Thyroid gland (tissue), 4 donors: ENCODE results near the gene JAK3. TPM values are rescaled to one million over a fixed set of nuclear protein-coding genes. Genes with fewer than 3 reads are reported as not detected.
A peak's percentile ranks its signal among the peaks of the same experiment; 100 is the strongest.

Experiments used
- DNase-seq, 2 donors: peaks; one replicate each; pipeline ENCODE4 v3.0.0-alpha.2; 2019
- H3K27ac ChIP-seq, 3 donors: fragments of 200-600 bp; sonication (generic); 1 replicate in 2 of 3; 2 replicates in 1 of 3; pipeline ENCODE4 v1.5.1; 2016 to 2019; ENCODE audit warnings: mild to moderate bottlenecking in 1 of 3, moderate library complexity in 1 of 3
- H3K27me3 ChIP-seq: fragments of 200-600 bp; sonication (generic); one replicate; pipeline ENCODE4 v1.5.1; 2019
- H3K36me3 ChIP-seq, 2 donors: fragments of 200-600 bp; sonication (generic); one replicate each; pipeline ENCODE4 v1.5.1; 2016 to 2019
- H3K4me1 ChIP-seq, 2 donors: fragments of 200-600 bp; sonication (generic); one replicate each; pipeline ENCODE4 v1.5.1; 2017 to 2019
- H3K4me3 ChIP-seq, 3 donors: fragments of 200-600 bp; sonication (generic); replicated peaks in 1 of 3; 1 replicate in 2 of 3; 2 replicates in 1 of 3; pipeline ENCODE4 v1.5.1; 2016; ENCODE audit warnings: mild to moderate bottlenecking in 1 of 3
- H3K9me3 ChIP-seq: fragments of 200-600 bp; sonication (generic); one replicate; pipeline ENCODE4 v1.5.1; 2017
- CTCF ChIP-seq, 6 experiments: fragments of 200-600 bp in 3 of 6; fragments of 450-650 bp in 3 of 6; sonication (generic) in 3 of 6; IDR thresholded peaks; one replicate each; pipeline ENCODE4 v1.5.1; 2016 to 2019; ENCODE audit warnings: antibody characterized with exemption in 6 of 6, mild to moderate bottlenecking in 2 of 6, inconsistent platforms in 1 of 6, moderate library complexity in 1 of 6
- POLR2A ChIP-seq, 2 donors: fragments of 450-650 bp; IDR thresholded peaks; one replicate each; pipeline ENCODE4 v1.6.1; 2017; ENCODE audit warnings: antibody characterized with exemption in 2 of 2, mild to moderate bottlenecking in 2 of 2, moderate library complexity in 1 of 2
- WGBS, 2 donors: methylation state at CpG; one replicate each; pipeline ENCODE4 v1.1.5; 2017; 5-methylcytosine and 5-hydroxymethylcytosine counted together
- intact Hi-C: fragments of 100-400 bp; cut with DNase I; formaldehyde crosslinking; loops from one replicate; pipeline ENCODE4 v1.15.1; 2023
- total RNA-seq, 4 donors: library from RNA; depleted of rRNA; stranded (reverse); fragments of >200 nt; gene quantifications; one replicate each; pipeline ENCODE4 v1.2.3, GENCODE V29; 2016

Gene JAK3
- total RNA-seq, 4 donors from 2014 or later: 1.8 to 12.3 (median 5.2) TPM

DNA sequence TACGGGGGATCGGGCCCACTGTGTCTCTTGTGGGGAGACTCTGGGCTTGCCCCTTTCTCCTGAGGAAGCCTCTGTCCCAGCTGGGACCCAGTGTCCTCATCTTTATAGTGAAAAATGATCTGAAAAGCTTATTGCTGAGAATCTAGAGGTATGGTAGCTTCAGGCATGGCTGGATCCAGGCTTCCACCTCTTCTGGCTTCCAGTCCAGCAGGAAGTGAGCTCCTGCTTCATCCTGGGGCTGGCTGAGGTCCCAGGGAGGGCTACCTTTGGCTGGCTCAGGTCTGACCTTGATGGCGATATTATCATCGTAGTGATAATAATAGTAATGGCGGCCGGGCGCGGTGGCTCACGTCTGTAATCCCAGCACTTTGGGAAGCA, 27.0 kb upstream of the JAK3 start:
- H3K4me3 ChIP-seq: no peak overlapping the region
- no peaks in the 10 kb centered on the region for H3K36me3 ChIP-seq
- TF ChIP-seq POLR2A (IDR thresholded peaks at IDR 0.05) (no peak), CTCF (IDR thresholded peaks at IDR 0.05) (no peak)
- H3K27ac ChIP-seq: no peak overlapping the region
- H3K27me3 ChIP-seq: peaks cover 4% of the 10 kb centered on the region
- no peaks in the 10 kb centered on the region for H3K9me3 ChIP-seq
- peaks cover 15 to 17% of the 10 kb centered on the region in 2 donors for H3K4me1 ChIP-seq
- DNase-seq: no peak
- intact Hi-C loops: no loop called here
- 89% methylated on average over 9 of the region's 9 CpGs for WGBS, 2 donors

GRCh38 chr19:17873786-17874757, 26.3 kb upstream of the JAK3 start:
- H3K27me3 ChIP-seq: peaks cover 4% of the 10 kb centered on the region
- intact Hi-C loops: no loop called here
- no peaks in the 10 kb centered on the region for H3K36me3 ChIP-seq
- no peaks in the 10 kb centered on the region for H3K9me3 ChIP-seq
- TF ChIP-seq CTCF (IDR thresholded peaks at IDR 0.05): no peak
- no peak for TF ChIP-seq POLR2A (IDR thresholded peaks at IDR 0.05)
- H3K27ac ChIP-seq: no peak overlapping the region
- peaks cover 15 to 17% of the 10 kb centered on the region in 2 donors for H3K4me1 ChIP-seq
- 23 to 29% methylated on average over 18 to 29 of the region's 63 CpGs for WGBS, 2 donors
- DNase-seq: peak; percentile 41 to 52
- peak overlapping the region in 1 of 3 donors; percentile 17 for H3K4me3 ChIP-seq

DNA sequence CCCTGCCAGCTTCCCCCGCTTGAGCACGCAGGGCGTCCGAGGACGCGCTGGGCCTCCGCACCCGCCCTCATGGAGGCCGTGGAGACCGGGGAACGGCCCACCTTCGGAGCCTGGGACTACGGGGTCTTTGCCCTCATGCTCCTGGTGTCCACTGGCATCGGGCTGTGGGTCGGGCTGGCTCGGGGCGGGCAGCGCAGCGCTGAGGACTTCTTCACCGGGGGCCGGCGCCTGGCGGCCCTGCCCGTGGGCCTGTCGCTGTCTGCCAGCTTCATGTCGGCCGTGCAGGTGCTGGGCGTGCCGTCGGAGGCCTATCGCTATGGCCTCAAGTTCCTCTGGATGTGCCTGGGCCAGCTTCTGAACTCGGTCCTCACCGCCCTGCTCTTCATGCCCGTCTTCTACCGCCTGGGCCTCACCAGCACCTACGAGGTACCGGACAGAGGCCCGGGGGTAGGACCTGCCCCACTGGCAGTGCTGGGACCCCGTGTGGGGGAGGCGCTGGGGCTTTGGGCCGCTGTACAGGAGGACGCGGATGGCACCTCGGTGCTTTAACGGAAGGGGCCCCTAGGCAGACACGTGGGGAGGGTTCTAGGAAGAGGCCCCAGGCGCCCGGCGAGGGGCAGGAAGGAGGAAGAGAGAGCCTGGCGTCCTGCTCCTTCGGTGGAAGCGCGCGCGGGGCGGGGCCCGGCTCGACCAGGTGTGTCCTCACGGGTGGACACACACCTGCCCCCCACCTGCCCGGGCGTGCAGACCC, 24.6 kb upstream of the JAK3 start:
- no peak for DNase-seq
- intact Hi-C loops: no loop called here
- Histone ChIP-seq H3K27ac (peak overlapping the region in 1 of 3 donors; percentile 24), H3K36me3 (no peaks in the 10 kb centered on the region), H3K4me1 (peaks cover 17 to 19% of the 10 kb centered on the region in 2 donors), H3K9me3 (no peaks in the 10 kb centered on the region), H3K4me3 (peak overlapping the region in 1 of 3 donors; percentile 10), H3K27me3 (peaks cover 4% of the 10 kb centered on the region)
- TF ChIP-seq CTCF (IDR thresholded peaks at IDR 0.05) (no peak), POLR2A (IDR thresholded peaks at IDR 0.05) (no peak)
- 9 to 23% methylated on average over 16 to 20 of the region's 61 CpGs for WGBS, 2 donors

DNA sequence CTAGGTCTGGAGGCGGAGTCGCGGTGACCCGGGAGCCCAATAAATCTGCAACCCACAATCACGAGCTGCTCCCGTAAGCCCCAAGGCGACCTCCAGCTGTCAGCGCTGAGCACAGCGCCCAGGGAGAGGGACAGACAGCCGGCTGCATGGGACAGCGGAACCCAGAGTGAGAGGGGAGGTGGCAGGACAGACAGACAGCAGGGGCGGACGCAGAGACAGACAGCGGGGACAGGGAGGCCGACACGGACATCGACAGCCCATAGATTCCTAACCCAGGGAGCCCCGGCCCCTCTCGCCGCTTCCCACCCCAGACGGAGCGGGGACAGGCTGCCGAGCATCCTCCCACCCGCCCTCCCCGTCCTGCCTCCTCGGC, 24.1 kb upstream of the JAK3 start, which contains the start of gene SLC5A5:
Gene SLC5A5, plus strand, starts transcription at position 68 of the 373 bp plus-strand sequence. CDS start 375 bp downstream, outside the sequence.
- DNase-seq: no peak
- Histone ChIP-seq H3K27ac (peak within 1 kb of the TSS in 1 of 3 donors; percentile 24), H3K27me3 (peaks cover 4% of the 10 kb centered on the region), H3K4me3 (peak within 1 kb of the TSS in 1 of 3 donors; percentile 10), H3K4me1 (peaks cover 23 to 24% of the 10 kb centered on the region in 2 donors), H3K36me3 (no peaks in the 10 kb centered on the region), H3K9me3 (no peaks in the 10 kb centered on the region)
- intact Hi-C loops: no loop called here
- 8 to 17% methylated on average over 11 to 12 of the region's 26 CpGs for WGBS, 2 donors
- TF ChIP-seq CTCF (IDR thresholded peaks at IDR 0.05) (no peak), POLR2A (IDR thresholded peaks at IDR 0.05) (peak in 1 of 2 donors; percentile 14)
